Activated CD8-positive, alpha-beta memory T cell treated with anti-CD3 and anti-CD28 coated beads, Interleukin-2, amount 10 ng/mL, durations not matched to agents 7 days and 5 days (primary cell): ENCODE data around the gene RIPPLY3. TPM values are rescaled to one million over a fixed set of nuclear protein-coding genes. Genes with fewer than 3 reads are reported as not detected.
A peak's percentile ranks its signal among the peaks of the same experiment; 100 is the strongest.
"Not testable (repeated sequence)": the region's sequence is repeated elsewhere in the genome, so short reads cannot be mapped to it uniquely, and the experiment has no call there.

Experiments
- ATAC-seq: fragments of 150-1000 bp; cut with Tn5 transposase; one replicate; pipeline ENCODE4 v1.10.0; 2021; ENCODE audit warnings: moderate library complexity
- CTCF ChIA-PET: fragments of 350-600 bp; sonication (Branson Sonifier 250); formaldehyde crosslinking; loops from one replicate; lab custom pipeline; 2021; ENCODE audit warnings: antibody characterized with exemption; lab: Charles Lee
- DNase-seq: peaks from one replicate; pipeline ENCODE4 v3.0.0-alpha.2; 2020
- H3K27ac Mint-ChIP-seq: one replicate; pipeline ENCODE4 v1.8.0; 2021; ENCODE audit warnings: mild to moderate bottlenecking, mixed read lengths
- H3K27me3 Mint-ChIP-seq: one replicate; pipeline ENCODE4 v1.8.0; 2021; ENCODE audit warnings: mixed read lengths
- H3K36me3 Mint-ChIP-seq: one replicate; pipeline ENCODE4 v1.8.0; 2021; ENCODE audit warnings: mild to moderate bottlenecking, mixed read lengths
- H3K4me1 Mint-ChIP-seq: one replicate; pipeline ENCODE4 v1.8.0; 2021; ENCODE audit warnings: mixed read lengths
- H3K4me3 Mint-ChIP-seq: one replicate; pipeline ENCODE4 v1.8.0; 2021; ENCODE audit warnings: mild to moderate bottlenecking, moderate library complexity, mixed read lengths
- H3K9me3 Mint-ChIP-seq: one replicate; pipeline ENCODE4 v1.8.0; 2022; ENCODE audit warnings: low read depth, mixed read lengths
- total RNA-seq, 2 experiments: library from RNA; stranded (reverse); gene quantifications; one replicate each; pipeline ENCODE4 v1.2.3, GENCODE V29; 2021

The RIPPLY3 gene
- total RNA-seq, 2 experiments from 2014 or later: 0.14 TPM; not detected in 1

DNA sequence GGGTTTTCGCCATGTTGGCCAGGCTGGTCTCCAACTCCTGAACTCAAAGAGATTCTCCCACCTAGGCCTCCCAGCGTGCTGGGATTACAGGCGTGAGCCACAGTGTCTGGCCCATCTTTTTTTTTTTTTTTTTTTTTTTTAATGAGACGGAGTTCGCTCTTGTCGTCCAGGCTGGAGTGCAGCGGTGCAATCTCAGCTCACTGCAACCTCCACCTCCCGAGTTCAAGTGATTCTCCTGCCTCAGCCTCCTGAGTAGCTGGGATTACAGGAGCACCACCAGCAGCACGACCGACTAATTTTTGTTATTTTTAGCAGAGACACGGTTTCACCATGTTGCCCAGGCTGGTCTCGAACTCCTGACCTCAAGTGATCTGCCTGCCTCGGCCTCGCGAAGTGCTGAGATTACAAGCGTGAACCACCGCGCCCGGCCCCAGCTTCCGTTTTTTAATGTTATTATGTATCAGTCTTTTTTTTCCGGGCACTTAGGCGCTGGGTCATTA lies 17.3 kb upstream of the RIPPLY3 start:
- Mint-ChIP-seq H3K4me1 (peaks cover 38% of the 10 kb centered on the region), H3K27ac (peak overlapping the region; percentile 81), H3K4me3 (peak overlapping the region; percentile 78)
- H3K27me3 Mint-ChIP-seq, H3K9me3 Mint-ChIP-seq, DNase-seq, ATAC-seq, H3K36me3 Mint-ChIP-seq: not testable (repeated sequence)
- CTCF ChIA-PET: interaction anchor here (0.9 to 3.9 kb wide), 12 partner anchors 11 to 183 kb away, joined by 3 to 44 read pairs (median 12); partner anchors contain the start of genes HLCS and RIPPLY3

- peak overlapping the region; percentile 86 for H3K27ac Mint-ChIP-seq
These were observed 16.6 kb upstream of the RIPPLY3 start for GRCh38 chr21:36989699-36990507.

DNA sequence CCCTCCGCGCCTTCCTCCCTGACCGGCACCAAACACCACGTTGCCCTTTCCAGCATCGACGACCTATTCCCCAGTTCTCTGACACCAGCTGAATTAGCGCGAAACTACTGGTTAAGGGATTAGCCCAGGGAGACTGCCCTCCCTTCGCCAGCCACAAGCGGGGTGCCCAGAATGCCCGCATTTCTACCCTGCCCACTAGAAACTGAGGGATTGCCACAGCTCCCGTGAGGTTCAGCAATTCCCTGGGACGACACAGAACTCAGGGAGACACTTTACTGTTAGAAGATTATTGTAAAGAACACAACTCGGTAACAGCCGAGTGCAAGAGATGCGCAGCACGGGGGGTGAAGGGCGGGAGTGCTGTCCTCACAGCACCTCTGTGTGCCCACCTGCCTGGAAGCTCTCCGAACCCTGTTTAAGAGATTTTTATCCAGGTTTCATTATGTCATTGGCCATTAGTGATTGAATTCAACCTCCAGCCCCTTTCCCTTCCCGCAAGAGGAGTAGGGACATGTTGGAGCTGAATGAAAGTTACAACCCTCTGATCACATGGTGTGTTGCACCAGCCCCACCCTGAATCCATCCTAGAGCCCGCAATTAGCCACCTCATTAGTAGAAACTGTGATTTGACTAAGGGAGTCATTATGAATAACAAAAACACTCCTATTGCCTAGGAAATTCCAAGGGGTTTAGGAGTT lies 15.8 kb upstream of the RIPPLY3 start:
- Mint-ChIP-seq H3K27me3 (no peaks in the 10 kb centered on the region), H3K27ac (peak overlapping the region; percentile 86), H3K4me3 (peak overlapping the region; percentile 78), H3K36me3 (peaks cover under 1% of the 10 kb centered on the region), H3K9me3 (peaks cover 1% of the 10 kb centered on the region), H3K4me1 (peaks cover 41% of the 10 kb centered on the region)
- CTCF ChIA-PET: interaction anchor here (0.7 to 3.9 kb wide), 11 partner anchors 11 to 81 kb away, joined by 4 to 44 read pairs (median 12); partner anchors contain the start of genes HLCS and RIPPLY3
- DNase-seq (no peak), ATAC-seq (no peak)

More at GRCh38 chr21:36989699-36990507, 16.6 kb upstream of the RIPPLY3 start:
- peaks cover 1% of the 10 kb centered on the region for H3K9me3 Mint-ChIP-seq
- H3K4me3 Mint-ChIP-seq: peak overlapping the region; percentile 78
- H3K4me1 Mint-ChIP-seq: peaks cover 42% of the 10 kb centered on the region
- peak; percentile 95 for ATAC-seq
- H3K27me3 Mint-ChIP-seq: no peaks in the 10 kb centered on the region
- CTCF ChIA-PET: interaction anchor here (0.7 to 3.9 kb wide), 13 partner anchors 11 to 183 kb away, joined by 3 to 44 read pairs (median 12); partner anchors contain the start of genes HLCS and RIPPLY3
- peaks cover 1% of the 10 kb centered on the region for H3K36me3 Mint-ChIP-seq
- peak; percentile 92 for DNase-seq

DNA sequence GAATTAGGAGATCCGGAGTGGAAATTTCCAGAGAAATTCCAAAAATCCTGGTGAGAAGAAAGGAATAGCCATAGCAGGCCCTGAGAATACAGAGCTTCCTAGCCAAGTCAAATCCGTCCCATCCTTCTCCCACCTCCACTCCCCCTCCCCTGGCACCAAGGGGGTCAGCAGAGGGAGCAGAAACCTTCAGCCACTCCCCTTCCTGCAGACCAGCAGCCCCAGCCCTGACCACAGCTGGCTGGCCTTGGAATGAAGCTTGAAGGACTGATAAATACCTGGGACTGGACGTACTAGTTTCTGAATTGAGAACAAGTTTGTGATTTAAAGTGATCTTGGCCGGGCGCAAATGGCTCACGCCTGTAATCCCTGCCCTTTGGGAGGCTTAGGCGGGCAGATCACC lies 13.8 kb upstream of the RIPPLY3 start:
- Mint-ChIP-seq H3K27ac (no peak overlapping the region), H3K4me1 (peaks cover 26% of the 10 kb centered on the region), H3K4me3 (no peak overlapping the region), H3K27me3 (no peaks in the 10 kb centered on the region), H3K36me3 (no peaks in the 10 kb centered on the region), H3K9me3 (peaks cover 1% of the 10 kb centered on the region)
- DNase-seq (no peak), ATAC-seq (no peak)
- CTCF ChIA-PET: interaction anchor here (1.3 kb wide), 1 partner anchor 17 kb away, joined by 3 read pairs; no protein-coding TSS in a partner anchor

- ATAC-seq (no peak), DNase-seq (peak; percentile 71)
- Mint-ChIP-seq H3K27ac (no peak overlapping the region), H3K4me3 (no peak overlapping the region), H3K4me1 (peaks cover 12% of the 10 kb centered on the region), H3K36me3 (no peaks in the 10 kb centered on the region), H3K27me3 (no peaks in the 10 kb centered on the region), H3K9me3 (no peaks in the 10 kb centered on the region)
- CTCF ChIA-PET: no interaction called here
These were observed 11.9 kb upstream of the RIPPLY3 start for GRCh38 chr21:36994501-36995158.

DNA sequence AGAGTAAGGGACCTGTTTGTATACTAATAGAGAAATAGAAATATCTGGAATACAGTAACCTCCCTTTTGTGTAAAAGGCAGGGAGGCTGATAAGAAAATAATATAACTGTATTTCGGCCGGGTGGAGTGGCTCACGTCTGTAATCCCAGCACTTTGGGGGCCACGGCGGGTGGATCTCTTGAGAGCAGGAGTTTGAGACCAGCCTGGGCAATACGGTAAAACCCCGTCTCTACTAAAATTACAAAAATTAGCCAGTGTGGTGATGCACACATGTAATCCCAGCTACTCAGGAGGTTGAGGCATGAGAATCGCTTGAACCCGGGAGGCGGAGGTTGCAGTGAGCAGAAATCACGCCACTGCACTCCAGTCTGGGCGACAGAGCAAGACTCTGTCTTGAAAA lies 11.2 kb upstream of the RIPPLY3 start:
- H3K9me3 Mint-ChIP-seq, DNase-seq, H3K27me3 Mint-ChIP-seq, H3K36me3 Mint-ChIP-seq, H3K4me3 Mint-ChIP-seq, CTCF ChIA-PET, H3K27ac Mint-ChIP-seq, ATAC-seq: not testable (repeated sequence)
- H3K4me1 Mint-ChIP-seq: peaks cover 10% of the 10 kb centered on the region

- ATAC-seq (no peak), DNase-seq (no peak)
- Mint-ChIP-seq H3K36me3 (no peaks in the 10 kb centered on the region), H3K9me3 (no peaks in the 10 kb centered on the region), H3K4me1 (peaks cover 11% of the 10 kb centered on the region), H3K27me3 (no peaks in the 10 kb centered on the region), H3K27ac (no peak overlapping the region), H3K4me3 (no peak overlapping the region)
- CTCF ChIA-PET: interaction anchor here (1.2 to 3.7 kb wide), 2 partner anchors 9 to 11 kb away, joined by 5 to 17 read pairs; no protein-coding TSS in a partner anchor
These were observed 7.2 kb upstream of the RIPPLY3 start for GRCh38 chr21:36999131-36999898.

DNA sequence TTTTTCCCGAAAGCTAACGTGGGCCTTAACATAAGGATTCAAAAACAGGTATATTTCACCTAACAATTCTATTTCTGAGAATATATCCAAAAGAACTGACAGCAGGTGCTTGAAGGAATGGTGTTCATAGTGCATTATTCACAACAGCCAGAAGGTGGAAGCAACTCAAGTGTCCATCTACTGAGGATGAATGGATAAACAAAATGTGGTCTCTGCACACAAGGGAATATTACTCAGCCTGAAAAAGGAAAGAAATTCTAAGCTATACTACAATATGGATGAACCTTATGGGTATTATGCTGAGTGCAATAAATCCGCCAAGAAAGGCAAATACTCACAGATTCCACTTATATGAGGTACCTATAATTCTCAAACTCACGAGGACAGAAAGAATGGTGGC lies 6.1 kb upstream of the RIPPLY3 start:
- ATAC-seq (no peak), DNase-seq (no peak)
- CTCF ChIA-PET: interaction anchor here (3.0 to 3.7 kb wide), 2 partner anchors 10 to 23 kb away, joined by 11 to 17 read pairs; no protein-coding TSS in a partner anchor
- Mint-ChIP-seq H3K27me3 (no peaks in the 10 kb centered on the region), H3K9me3 (no peaks in the 10 kb centered on the region), H3K4me3 (no peak overlapping the region), H3K36me3 (no peaks in the 10 kb centered on the region), H3K27ac (no peak overlapping the region), H3K4me1 (peaks cover 8% of the 10 kb centered on the region)

GRCh38 chr21:37001441-37001840 lies 5.1 kb upstream of the RIPPLY3 start:
- H3K27me3 Mint-ChIP-seq: no peaks in the 10 kb centered on the region
- H3K4me3 Mint-ChIP-seq: no peak overlapping the region
- H3K36me3 Mint-ChIP-seq: no peaks in the 10 kb centered on the region
- ATAC-seq (no peak), DNase-seq (no peak)
- peaks cover 8% of the 10 kb centered on the region for H3K4me1 Mint-ChIP-seq
- H3K27ac Mint-ChIP-seq: no peak overlapping the region
- CTCF ChIA-PET: interaction anchor here (1.0 to 3.7 kb wide), 3 partner anchors 9 to 24 kb away, joined by 3 to 17 read pairs (median 11); no protein-coding TSS in a partner anchor
- H3K9me3 Mint-ChIP-seq: no peaks in the 10 kb centered on the region

DNA sequence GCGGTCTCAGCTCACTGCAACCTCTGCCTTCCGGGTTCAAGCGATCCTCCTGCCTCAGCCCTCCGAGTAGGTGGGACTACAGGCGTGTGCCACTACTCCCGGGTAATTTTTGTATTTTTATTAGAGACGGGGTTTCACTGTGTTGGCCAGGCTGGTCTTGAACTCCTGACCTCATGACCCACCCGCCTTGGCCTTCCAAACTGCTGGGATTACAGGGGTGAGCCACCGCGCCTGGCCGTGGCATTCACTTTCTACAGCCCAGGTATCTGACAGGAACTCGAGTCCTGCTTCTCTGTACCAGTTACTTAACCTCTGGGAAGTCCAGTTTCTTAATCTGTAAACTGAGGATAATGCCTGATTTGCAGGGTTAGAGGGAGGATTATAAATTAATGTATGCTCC lies 3.7 kb upstream of the RIPPLY3 start:
- H3K4me3 Mint-ChIP-seq: not testable (repeated sequence)

DNA sequence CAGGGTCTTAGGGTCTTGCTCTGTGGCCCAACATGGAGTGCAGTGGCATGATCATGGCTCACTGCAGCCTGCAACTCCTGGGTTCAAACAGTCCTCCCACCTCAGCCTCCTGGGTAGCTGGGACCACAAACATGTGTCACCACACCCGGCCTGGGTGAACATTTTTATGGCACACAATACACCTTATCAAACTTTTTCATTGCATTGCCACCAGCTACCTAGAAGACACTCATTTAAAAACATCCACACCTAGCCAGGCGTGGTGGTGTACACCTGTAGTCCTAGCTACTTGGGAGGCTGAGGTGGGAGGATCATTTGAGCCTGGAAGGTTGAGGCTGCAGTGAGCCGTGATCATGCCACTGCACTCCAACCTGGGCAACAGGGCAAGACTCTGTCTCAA lies 2.6 kb upstream of the RIPPLY3 start:
- H3K27ac Mint-ChIP-seq, H3K36me3 Mint-ChIP-seq, H3K9me3 Mint-ChIP-seq, ATAC-seq, H3K4me3 Mint-ChIP-seq, DNase-seq: not testable (repeated sequence)
- CTCF ChIA-PET: interaction anchor here (1.0 kb wide), 1 partner anchor 38 kb away, joined by 3 read pairs; no protein-coding TSS in a partner anchor
- Mint-ChIP-seq H3K27me3 (peaks cover 18% of the 10 kb centered on the region), H3K4me1 (peaks cover 14% of the 10 kb centered on the region)

More for the DNA sequence above, 3.7 kb upstream of the RIPPLY3 start:
- not testable (repeated sequence) for H3K9me3 Mint-ChIP-seq, H3K36me3 Mint-ChIP-seq, H3K27me3 Mint-ChIP-seq, DNase-seq, H3K27ac Mint-ChIP-seq, ATAC-seq
- H3K4me1 Mint-ChIP-seq: peaks cover 14% of the 10 kb centered on the region
- CTCF ChIA-PET: interaction anchor here (3.0 to 3.7 kb wide), 2 partner anchors 12 to 26 kb away, joined by 11 to 17 read pairs; no protein-coding TSS in a partner anchor
